ENCODE results near the gene LDLRAD4.

DNA sequence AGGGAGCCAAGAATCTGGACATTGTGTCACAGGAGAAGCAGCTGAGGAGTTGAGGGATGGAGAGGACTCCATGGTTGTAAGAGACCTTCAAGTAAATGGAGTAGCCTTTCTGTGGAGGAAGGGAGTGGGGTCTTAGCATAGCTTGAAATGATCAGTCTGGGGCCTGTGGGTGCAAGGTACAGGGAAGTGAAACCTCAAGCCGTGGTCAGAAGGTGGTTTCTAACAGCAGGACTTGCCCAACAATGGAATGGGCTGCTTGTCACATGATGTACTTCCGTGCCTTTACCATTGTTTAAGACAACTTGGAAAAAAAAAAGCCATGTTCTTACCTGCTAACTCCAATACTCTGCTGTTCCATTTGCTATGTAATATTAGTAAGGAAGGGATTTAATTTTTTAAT, 140.7 kb downstream of the LDLRAD4 start:
- TF ChIP-seq POLR2A (IDR thresholded peaks at IDR 0.05; ENCODE audit: low read depth, low read length) (no peak), TAF1 (IDR thresholded peaks at IDR 0.05; ENCODE audit: low read depth, low read length) (no peak), POLR2AphosphoS5 (IDR thresholded peaks at IDR 0.05; ENCODE audit: low read depth, low read length) (no peak), SPI1 (IDR thresholded peaks at IDR 0.05; ENCODE audit: low read depth, low read length) (peak; percentile 92)

Data from GM12891 (cell line).